Panc1 (cell line): ENCODE data around the gene EEIG1.

Source experiments
- CTCF ChIP-seq: fragments of 450-650 bp; IDR thresholded peaks from 2 replicates; pipeline ENCODE4 v1.5.1; 2017; ENCODE audit warnings: mild to moderate bottlenecking
- POLR2AphosphoS5 ChIP-seq: IDR thresholded peaks from 2 replicates; pipeline ENCODE4 v1.6.1; 2012; ENCODE audit warnings: mild to moderate bottlenecking, low read depth, low read length, moderate library complexity
- REST ChIP-seq, 2 experiments: IDR thresholded peaks; 2 replicates each; pipeline ENCODE4 v1.6.1; 2011 to 2012; ENCODE audit warnings: low read depth in 2 of 2, control low read depth in 1 of 2, low read length in 1 of 2, mild to moderate bottlenecking in 1 of 2, moderate library complexity in 1 of 2; ENCODE audit not compliant: insufficient read depth in 1 of 2
- SIN3A ChIP-seq: IDR thresholded peaks from 2 replicates; pipeline ENCODE4 v1.6.1; 2012; ENCODE audit warnings: low read depth, mild to moderate bottlenecking, low read length, moderate library complexity, borderline replicate concordance; ENCODE audit not compliant: insufficient read depth
- TCF7L2 ChIP-seq: IDR thresholded peaks from 2 replicates; pipeline ENCODE4 v1.6.1; 2011; ENCODE audit warnings: mild to moderate bottlenecking, low read depth, low read length, inconsistent platforms

- TF ChIP-seq CTCF = no peak
- no peak; the same call in 1 of the 2 replicates for TF ChIP-seq POLR2AphosphoS5
- TF ChIP-seq SIN3A = no peak
- TF ChIP-seq REST (IDR thresholded peaks at IDR 0.05; ENCODE audit: insufficient read depth in 1 of 2, low read depth in 2 of 2, low read length in 1 of 2) = no peak
- TF ChIP-seq TCF7L2 = no peak
Observed at GRCh38 chr9:127953768-127954505, 26.9 kb downstream of the EEIG1 start.
